Fibroblast of the aortic adventitia (primary cell): ENCODE measurements around the gene SST. TPM values are rescaled to one million over a fixed set of nuclear protein-coding genes. Genes with fewer than 3 reads are reported as not detected.

Source experiments
- DNase-seq: peaks from one replicate; pipeline ENCODE4 v3.0.0-alpha.2; 2010; ENCODE audit warnings: low read depth
- H3K4me3 ChIP-seq: 2 replicates; pipeline ENCODE4 v1.5.1; 2011; ENCODE audit warnings: low read depth, mild to moderate bottlenecking, control low read depth, low read length, moderate library complexity
- CTCF ChIP-seq: IDR thresholded peaks from 2 replicates; pipeline ENCODE4 v1.5.1; 2011; ENCODE audit warnings: mild to moderate bottlenecking, low read length, control low read depth, inconsistent platforms; ENCODE audit not compliant: insufficient read depth
- total RNA-seq: library from RNA; depleted of rRNA; stranded (reverse); fragments of >200 nt; gene quantifications from 2 replicates; pipeline ENCODE4 v1.2.3, GENCODE V29; 2012; ENCODE audit warnings: low replicate concordance

SST gene
- total RNA-seq, 1 donor, result not detected

DNA sequence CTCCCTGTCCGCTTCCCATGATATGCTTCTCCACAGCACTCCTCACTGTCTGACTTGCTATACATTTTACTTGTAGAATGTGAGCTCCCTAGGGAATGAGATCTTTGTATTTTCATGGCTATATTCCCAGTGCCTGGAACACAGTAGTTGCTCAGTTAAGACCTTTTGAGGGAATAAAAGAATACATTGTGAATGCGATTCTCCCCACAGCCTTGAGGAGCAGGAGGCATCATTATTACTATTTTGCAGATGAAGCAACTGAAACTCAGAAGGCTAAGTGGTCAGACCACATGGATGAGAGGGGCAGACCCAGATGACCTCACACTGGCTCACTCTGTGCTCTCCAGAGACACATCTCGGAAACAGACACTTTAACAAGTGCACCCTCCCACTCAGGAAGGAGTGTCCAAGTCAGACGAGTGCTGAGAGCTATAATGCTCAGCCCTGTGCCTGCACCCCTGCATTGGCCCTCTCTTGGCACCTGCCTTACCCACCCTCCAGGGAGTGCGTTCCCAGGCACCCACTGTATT is 46.8 kb downstream of the SST start:
- H3K4me3 ChIP-seq, result no peak overlapping the region
- no peak for DNase-seq
- no peak for TF ChIP-seq CTCF

DNA sequence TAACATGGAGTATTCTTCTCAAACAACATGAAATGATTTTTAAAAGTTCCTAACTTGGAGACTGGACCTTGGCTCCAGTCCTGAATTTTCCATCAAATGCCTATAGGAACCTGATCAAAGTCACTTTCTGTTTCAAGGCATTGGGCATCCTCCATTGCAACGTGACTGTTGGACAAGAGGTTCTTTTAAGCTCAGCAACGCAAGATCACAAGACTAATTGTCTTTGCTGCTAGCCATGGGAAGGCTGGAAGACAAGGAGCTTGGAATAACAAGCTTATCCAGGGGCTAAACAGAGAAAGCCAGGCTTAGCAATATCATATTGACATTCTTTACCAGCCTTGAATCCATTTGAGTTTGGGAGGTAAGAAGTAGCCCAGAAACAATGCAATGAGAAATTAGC is 48.3 kb downstream of the SST start:
- no peak overlapping the region for H3K4me3 ChIP-seq
- TF ChIP-seq CTCF, result no peak
- DNase-seq, result no peak

- no peak overlapping the region for H3K4me3 ChIP-seq
- no peak for DNase-seq
- TF ChIP-seq CTCF, result no peak
These were observed 50.7 kb downstream of the SST start for GRCh38 chr3:187619461-187619860.

Other genes starting within 250 kb of the SST start
- gene RTP2, start 32.2 kb upstream of the SST start, total RNA-seq, result not detected in 2 replicates
- gene BCL6, start 75.1 kb upstream of the SST start, total RNA-seq, result 24.8 and 90.1 TPM in 2 replicates